Kidney (tissue), 14 donors: ENCODE data around the gene PTOV1. TPM values are rescaled to one million over a fixed set of nuclear protein-coding genes. Genes with fewer than 3 reads are reported as not detected.

Source experiments
- DNase-seq, 5 donors: peaks; one replicate each; pipeline ENCODE4 v3.0.0-alpha.2; 2013 to 2020
- FAIRE-seq: peaks from 2 replicates; lab custom pipeline; 2012; peaks lifted over from hg19 to GRCh38; lab: Jason Lieb, UNC
- H3K27ac ChIP-seq, 2 donors: one replicate each; pipeline ENCODE4 v1.7.0; 2013; ENCODE audit warnings: low read depth in 2 of 2, low read length in 2 of 2, inconsistent platforms in 1 of 2
- H3K27me3 ChIP-seq: one replicate; pipeline ENCODE4 v1.7.1; 2013; ENCODE audit warnings: low read length, inconsistent platforms; ENCODE audit not compliant: control insufficient read depth, insufficient read depth
- H3K36me3 ChIP-seq, 3 donors: one replicate each; pipeline versions ENCODE4 v1.7.0 to v1.7.1; 2013; ENCODE audit warnings: low read length in 3 of 3, control low read depth in 1 of 3, inconsistent platforms in 1 of 3; ENCODE audit not compliant: insufficient read depth in 3 of 3, control insufficient read depth in 2 of 3
- H3K4me1 ChIP-seq, 3 donors: one replicate each; pipeline versions ENCODE4 v1.7.0 to v1.7.1; 2013; ENCODE audit warnings: low read length in 3 of 3, inconsistent platforms in 1 of 3, low read depth in 1 of 3; ENCODE audit not compliant: control insufficient read depth in 2 of 3, insufficient read depth in 2 of 3
- H3K4me3 ChIP-seq, 3 donors: one replicate each; pipeline versions ENCODE4 v1.7.0 to v1.8.1; 2013; ENCODE audit warnings: low read length in 3 of 3, control low read depth in 1 of 3, inconsistent platforms in 1 of 3
- H3K9ac ChIP-seq, 3 donors: one replicate each; pipeline versions ENCODE4 v1.7.0 to v1.7.1; 2013; ENCODE audit warnings: low read length in 3 of 3, control low read depth in 1 of 3, inconsistent platforms in 1 of 3
- H3K9me3 ChIP-seq, 3 donors: one replicate each; pipeline versions ENCODE4 v1.7.0 to v1.7.1; 2013; ENCODE audit warnings: low read length in 3 of 3, control low read depth in 1 of 3, inconsistent platforms in 1 of 3; ENCODE audit not compliant: control insufficient read depth in 2 of 3, insufficient read depth in 1 of 3
- intact Hi-C: fragments of 100-400 bp; cut with DNase I; formaldehyde crosslinking; loops from one replicate; pipeline ENCODE4 v1.11.1; 2022
- polyA plus RNA-seq: library from polyadenylated mRNA; stranded (reverse); fragments of 350-450 nt; fragmentation: Illumina TruSeq; extraction: RNeasy Lipid Tissue Mini Kit (QIAGEN cat#74804); gene quantifications from one replicate; pipeline ENCODE4 v1.2.3, GENCODE V29; 2014; ENCODE audit warnings: low read depth, low replicate concordance; ENCODE audit not compliant: insufficient read depth
- total RNA-seq: library from RNA; stranded (reverse); fragmentation: NEBNext Ultra II Directional; extraction: Animal tissue kit (Norgen Biotek cat#: 25700); gene quantifications from one replicate; pipeline ENCODE4 v1.2.1, GENCODE V29; 2021
- TF ChIP-seq, protein P1 (sequence below): IDR thresholded peaks from 3 replicates; pipeline ENCODE4 v1.5.1; 2012; ENCODE audit warnings: mild to moderate bottlenecking, moderate library complexity, borderline replicate concordance; ENCODE audit not compliant: insufficient read depth; ENCODE audit errors: extremely low read depth
- donor health status: control.
- donor health status: control.
- donor health status: control.
- donor health status: control.
- donor health status: control.
- donor health status: DM: yes; HTN: yes; CAD: no.
- donor health status: Normal renal cell carcinoma (clear cell type).

The PTOV1 gene
- total and polyA plus RNA-seq, 2 donors from 2014 or later, result 118 to 235 TPM

DNA sequence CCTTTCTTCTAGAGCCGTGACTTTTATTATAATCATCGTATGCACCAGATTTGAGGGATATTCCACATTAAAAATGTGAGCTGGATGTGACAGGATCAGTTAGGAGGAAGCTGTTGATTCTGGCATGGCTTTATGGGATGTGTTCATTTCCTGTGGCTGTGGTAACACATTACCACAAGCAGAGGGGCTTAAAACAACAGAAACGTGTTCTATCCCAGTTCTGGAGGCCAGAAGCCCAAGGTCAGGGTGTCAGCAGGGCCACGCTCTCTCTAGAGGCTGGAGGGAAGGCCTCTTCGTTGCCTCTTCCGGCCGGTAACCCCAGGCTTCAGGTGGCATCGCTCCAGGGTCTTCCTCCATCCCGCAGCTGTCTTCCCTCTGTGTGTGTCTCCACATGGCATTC, 18.4 kb upstream of the PTOV1 start:
- no peaks in the 10 kb centered on the region for H3K4me1 ChIP-seq
- FAIRE-seq (no peak), DNase-seq (no peak)
- H3K9ac ChIP-seq, result no peak overlapping the region
- intact Hi-C loops, result no loop called here
- H3K27ac ChIP-seq, result peak overlapping the region in 1 of 2 donors; percentile 14
- TF ChIP-seq, protein P1, sequence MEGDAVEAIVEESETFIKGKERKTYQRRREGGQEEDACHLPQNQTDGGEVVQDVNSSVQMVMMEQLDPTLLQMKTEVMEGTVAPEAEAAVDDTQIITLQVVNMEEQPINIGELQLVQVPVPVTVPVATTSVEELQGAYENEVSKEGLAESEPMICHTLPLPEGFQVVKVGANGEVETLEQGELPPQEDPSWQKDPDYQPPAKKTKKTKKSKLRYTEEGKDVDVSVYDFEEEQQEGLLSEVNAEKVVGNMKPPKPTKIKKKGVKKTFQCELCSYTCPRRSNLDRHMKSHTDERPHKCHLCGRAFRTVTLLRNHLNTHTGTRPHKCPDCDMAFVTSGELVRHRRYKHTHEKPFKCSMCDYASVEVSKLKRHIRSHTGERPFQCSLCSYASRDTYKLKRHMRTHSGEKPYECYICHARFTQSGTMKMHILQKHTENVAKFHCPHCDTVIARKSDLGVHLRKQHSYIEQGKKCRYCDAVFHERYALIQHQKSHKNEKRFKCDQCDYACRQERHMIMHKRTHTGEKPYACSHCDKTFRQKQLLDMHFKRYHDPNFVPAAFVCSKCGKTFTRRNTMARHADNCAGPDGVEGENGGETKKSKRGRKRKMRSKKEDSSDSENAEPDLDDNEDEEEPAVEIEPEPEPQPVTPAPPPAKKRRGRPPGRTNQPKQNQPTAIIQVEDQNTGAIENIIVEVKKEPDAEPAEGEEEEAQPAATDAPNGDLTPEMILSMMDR, result no peak
- peaks cover 0 to 48% (median 10%) of the 10 kb centered on the region in 3 donors for H3K36me3 ChIP-seq
- no peaks in the 10 kb centered on the region for H3K9me3 ChIP-seq
- no peaks in the 10 kb centered on the region for H3K27me3 ChIP-seq
- H3K4me3 ChIP-seq, result no peak overlapping the region

DNA sequence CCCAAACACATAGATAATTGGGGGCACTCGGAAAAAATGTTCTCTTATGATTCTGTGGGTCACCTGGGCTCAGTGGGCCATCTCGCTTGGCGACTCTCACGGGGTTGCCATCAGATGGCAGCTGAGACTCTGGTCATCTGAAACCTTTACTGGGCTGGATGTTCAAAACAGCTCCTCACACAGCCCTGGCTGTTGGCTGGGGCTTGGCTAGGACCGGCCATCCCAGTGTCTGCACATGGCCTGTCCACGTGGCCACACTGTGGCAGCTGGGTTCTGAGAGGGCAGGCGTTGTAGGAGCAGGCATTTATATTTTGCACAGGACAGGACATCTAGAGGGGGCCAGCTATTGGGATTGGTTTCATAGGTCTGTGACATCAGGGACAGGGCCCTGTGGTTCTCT, 17.4 kb upstream of the PTOV1 start:
- H3K36me3 ChIP-seq, result peaks cover 0 to 44% (median 11%) of the 10 kb centered on the region in 3 donors

DNA sequence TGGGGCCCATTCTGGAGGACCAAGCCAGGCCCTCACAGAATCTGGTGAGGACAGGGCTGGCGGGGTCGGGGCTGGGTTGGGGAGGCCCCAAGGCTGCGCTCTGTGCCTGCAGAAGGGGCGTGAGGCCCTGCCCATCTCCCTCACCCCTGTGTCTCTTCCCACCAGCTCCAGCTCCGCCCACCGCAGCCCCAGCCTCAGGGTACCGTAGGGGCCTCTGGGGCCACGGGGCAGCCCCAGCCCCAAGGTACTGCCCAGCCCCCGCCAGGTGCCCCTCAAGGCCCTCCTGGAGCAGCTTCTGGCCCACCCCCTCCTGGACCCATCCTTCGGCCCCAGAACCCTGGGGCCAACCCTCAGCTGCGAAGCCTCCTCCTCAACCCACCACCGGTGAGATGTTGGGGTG, 15.4 kb upstream of the PTOV1 start:
- intact Hi-C loops, result no loop called here
- no peak overlapping the region for H3K4me3 ChIP-seq
- H3K36me3 ChIP-seq, result peaks cover 2 to 42% (median 19%) of the 10 kb centered on the region in 3 donors
- H3K27ac ChIP-seq, result no peak overlapping the region
- no peaks in the 10 kb centered on the region for H3K4me1 ChIP-seq
- no peak for FAIRE-seq
- DNase-seq, result no peak
- H3K9me3 ChIP-seq, result no peaks in the 10 kb centered on the region
- H3K9ac ChIP-seq, result no peak overlapping the region
- TF ChIP-seq, protein P1, result no peak
- no peaks in the 10 kb centered on the region for H3K27me3 ChIP-seq

More for the DNA sequence above, 17.4 kb upstream of the PTOV1 start:
- DNase-seq, result no peak
- H3K4me3 ChIP-seq, result no peak overlapping the region
- no peaks in the 10 kb centered on the region for H3K9me3 ChIP-seq
- no peak for FAIRE-seq
- no peaks in the 10 kb centered on the region for H3K4me1 ChIP-seq
- H3K27ac ChIP-seq, result no peak overlapping the region
- intact Hi-C loops, result no loop called here
- no peaks in the 10 kb centered on the region for H3K27me3 ChIP-seq
- H3K9ac ChIP-seq, result no peak overlapping the region
- TF ChIP-seq, protein P1, result no peak
